Activated naive CD4-positive, alpha-beta T cell (primary cell): ENCODE results near the gene CABP7.

Experiments
- DNase-seq, 4 experiments: peaks; one replicate each; lab custom pipeline; 2025; lab: John Stamatoyannopoulos, UW

CABP7 gene

GRCh38 chr22:29702000-29702930 is 17.5 kb upstream of the CABP7 start:
- no peak for DNase-seq

- no peak for DNase-seq
These were observed 16.8 kb upstream of the CABP7 start for GRCh38 chr22:29702931-29703501.

GRCh38 chr22:29703569-29704195 is 16.1 kb upstream of the CABP7 start:
- no peak for DNase-seq

- no peak for DNase-seq
These were observed 15.1 kb upstream of the CABP7 start for GRCh38 chr22:29704528-29705285.

GRCh38 chr22:29705651-29706050 is 14.2 kb upstream of the CABP7 start:
- DNase-seq = no peak

GRCh38 chr22:29706486-29706885 is 13.3 kb upstream of the CABP7 start:
- no peak for DNase-seq

- no peak for DNase-seq
These were observed 12.8 kb upstream of the CABP7 start for GRCh38 chr22:29707010-29707409.

- no peak for DNase-seq
These were observed 12.3 kb upstream of the CABP7 start for GRCh38 chr22:29707471-29707870.

- DNase-seq = no peak
These were observed 9.6 kb upstream of the CABP7 start for GRCh38 chr22:29710193-29710592.

GRCh38 chr22:29710922-29711593 is 8.7 kb upstream of the CABP7 start:
- no peak for DNase-seq

GRCh38 chr22:29712119-29712518 is 7.7 kb upstream of the CABP7 start:
- DNase-seq = no peak

GRCh38 chr22:29713156-29713727 is 6.6 kb upstream of the CABP7 start:
- no peak for DNase-seq

- DNase-seq = no peak
These were observed 4.6 kb upstream of the CABP7 start for GRCh38 chr22:29715240-29715639.

- no peak for DNase-seq
These were observed 4.1 kb upstream of the CABP7 start for GRCh38 chr22:29715705-29716104.

- no peak for DNase-seq
These were observed 2.8 kb upstream of the CABP7 start for GRCh38 chr22:29716814-29717545.

GRCh38 chr22:29717789-29718188 is 2.0 kb upstream of the CABP7 start:
- no peak for DNase-seq

GRCh38 chr22:29718949-29719898 is 579 bp upstream of the CABP7 start:
- no peak for DNase-seq

GRCh38 chr22:29720811-29721323 is 1.1 kb downstream of the CABP7 start:
- no peak for DNase-seq

GRCh38 chr22:29722151-29722550 is 2.3 kb downstream of the CABP7 start:
- no peak for DNase-seq
